Heart right ventricle (tissue), 16 donors: Measurements from ENCODE around the gene L3MBTL1. TPM values are rescaled to one million over a fixed set of nuclear protein-coding genes. Genes with fewer than 3 reads are reported as not detected.
A peak's percentile ranks its signal among the peaks of the same experiment; 100 is the strongest.

Experiments used
- ATAC-seq, 8 donors: fragments of 200-7000 bp; cut with Tn5 transposase; one replicate each; pipeline ENCODE4 v1.9.1; 2020; ENCODE audit warnings: mild to moderate bottlenecking in 8 of 8, moderate library complexity in 8 of 8, moderate number of reproducible peaks in 1 of 8
- DNase-seq, 2 donors: peaks; one replicate each; pipeline ENCODE4 v3.0.0-alpha.2; 2020
- H3K27ac ChIP-seq, 10 donors: fragments of 200-600 bp; sonication (generic) in 2 of 10; one replicate each; pipeline versions ENCODE4 v1.5.0 to v1.8.0; 2020 to 2022; ENCODE audit warnings: mild to moderate bottlenecking in 3 of 10
- H3K27me3 ChIP-seq, 7 donors: fragments of 200-600 bp; one replicate each; pipeline ENCODE4 v1.8.0; 2021 to 2022; ENCODE audit warnings: mild to moderate bottlenecking in 2 of 7
- H3K36me3 ChIP-seq, 9 donors: fragments of 200-600 bp; sonication (generic) in 1 of 9; one replicate each; pipeline versions ENCODE4 v1.5.0 to v1.8.0; 2020 to 2022; ENCODE audit warnings: mild to moderate bottlenecking in 2 of 9
- H3K4me1 ChIP-seq, 9 donors: fragments of 200-600 bp; sonication (generic) in 1 of 9; one replicate each; pipeline versions ENCODE4 v1.5.0 to v1.8.0; 2020 to 2022; ENCODE audit warnings: mild to moderate bottlenecking in 4 of 9
- H3K4me3 ChIP-seq, 10 donors: fragments of 200-600 bp; sonication (generic) in 2 of 10; one replicate each; pipeline versions ENCODE4 v1.5.0 to v1.8.0; 2020 to 2022; ENCODE audit warnings: mild to moderate bottlenecking in 7 of 10, moderate library complexity in 2 of 10
- H3K9me3 ChIP-seq, 11 donors: fragments of 200-600 bp in 10 of 11; sonication (generic) in 2 of 11; one replicate each; pipeline versions ENCODE4 v1.5.0 to v1.8.0; 2013 to 2022; ENCODE audit warnings: mild to moderate bottlenecking in 2 of 11, control low read depth in 1 of 11, moderate library complexity in 1 of 11
- CTCF ChIP-seq, 9 donors: fragments of 200-600 bp; sonication (generic) in 2 of 9; IDR thresholded peaks; one replicate each; pipeline versions ENCODE4 v1.5.0 to v1.8.0; 2021 to 2022; ENCODE audit warnings: antibody characterized with exemption in 9 of 9, mild to moderate bottlenecking in 5 of 9, moderate library complexity in 1 of 9
- WGBS, 2 donors: extraction: QIAGEN DNeasy Blood & Tissue Kit; methylation state at CpG; one replicate each; pipeline ENCODE4 v1.1.7; 2013; ENCODE audit warnings: inconsistent platforms in 1 of 2; 5-methylcytosine and 5-hydroxymethylcytosine counted together
- intact Hi-C, 10 donors: fragments of 100-400 bp; cut with DNase I; formaldehyde crosslinking; loops; one replicate each; pipeline versions ENCODE4 v1.11.1 to v1.14.2; 2022
- polyA plus RNA-seq, 2 donors: library from polyadenylated mRNA; stranded (reverse); fragments of 200-250 nt; gene quantifications; one replicate each; pipeline ENCODE4 v1.2.3, GENCODE V29; 2013
- total RNA-seq, 10 donors: library from RNA; stranded (reverse); fragmentation: NEBNext Ultra II Directional in 3 of 10; extraction: Animal tissue kit (Norgen Biotek cat#: 25700) in 3 of 10; gene quantifications; one replicate each; pipeline versions ENCODE4 v1.2.1 to v1.2.4, GENCODE V29; 2021 to 2023
- donor health status: Arrhythmogenic right ventricular cardiomyopathy.
- donor health status: ischemic (EF 13 %, LVEDD 7.1; RV severe dilation, severe dysfunction).
- donor health status: healthy with polysubstance abuse.
- donor health status: DM: no; HTN: yes; CAD: no.
- donor health status: DM: no; HTN: no; CAD: no.
- donor health status: ischemic (EF 25% LVEDD 6.9; RV normal size, moderate dysfunction).
- donor health status: ischemic (EF 25% LVEDD 5.7; RV mildly dilated, moderate dysfunction).
- donor health status: healthy.
- donor health status: DM: yes; HTN: yes; CAD: no.
- donor health status: Ischemic cardiomyopathy.
- donor health status: ischemic (EF 35%, LVEDD 5.7; RV mildly dilated, moderate dysfunction).
- donor health status: nonischemic (EF 11% LVEDD 7.7; RV severe dilation, severe dysfunction).
- donor health status: DM: yes; HTN: yes; CAD: no.
- donor health status: PGD.
- donor health status: ischemic (EF 29% LVEDD 5.4; RV normal size, mild dysfunction).
- donor health status: nonischemic (EF 23%, LVEDD 6.1; RV moderate dilation, normal function).

The L3MBTL1 gene
- total and polyA plus RNA-seq, 12 donors = 1.2 to 9.0 (median 4.9) TPM

DNA sequence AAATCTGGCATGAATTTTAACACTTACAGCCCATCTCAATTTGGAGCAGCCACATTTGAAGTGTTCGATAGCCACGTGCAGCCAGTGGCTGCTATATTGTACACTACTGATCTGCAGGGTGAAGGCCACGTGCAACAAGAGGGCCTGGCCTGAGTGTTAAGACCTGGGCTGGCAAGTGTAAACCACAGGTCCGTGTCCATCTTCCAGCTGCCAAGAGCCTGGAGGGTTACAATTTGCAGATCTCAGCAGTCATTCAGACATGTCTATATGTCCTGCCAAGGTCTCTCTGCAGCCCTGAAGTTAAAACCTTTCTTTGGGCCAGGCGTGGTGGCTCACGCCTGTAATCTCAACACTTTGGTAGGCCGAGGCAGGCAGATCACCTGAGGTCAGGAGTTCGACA, 65.4 kb downstream of the L3MBTL1 start:
- Histone ChIP-seq H3K27me3 (no peaks in the 10 kb centered on the region), H3K9me3 (no peaks in the 10 kb centered on the region), H3K27ac (no peak overlapping the region), H3K4me1 (no peaks in the 10 kb centered on the region), H3K36me3 (no peaks in the 10 kb centered on the region), H3K4me3 (no peak overlapping the region)
- DNase-seq (no peak), ATAC-seq (no peak)
- intact Hi-C loops = no loop called here
- 93 to 94% methylated on average over 8 of the region's 8 CpGs for WGBS, 2 donors
- TF ChIP-seq CTCF (IDR thresholded peaks at IDR 0.05) = no peak

DNA sequence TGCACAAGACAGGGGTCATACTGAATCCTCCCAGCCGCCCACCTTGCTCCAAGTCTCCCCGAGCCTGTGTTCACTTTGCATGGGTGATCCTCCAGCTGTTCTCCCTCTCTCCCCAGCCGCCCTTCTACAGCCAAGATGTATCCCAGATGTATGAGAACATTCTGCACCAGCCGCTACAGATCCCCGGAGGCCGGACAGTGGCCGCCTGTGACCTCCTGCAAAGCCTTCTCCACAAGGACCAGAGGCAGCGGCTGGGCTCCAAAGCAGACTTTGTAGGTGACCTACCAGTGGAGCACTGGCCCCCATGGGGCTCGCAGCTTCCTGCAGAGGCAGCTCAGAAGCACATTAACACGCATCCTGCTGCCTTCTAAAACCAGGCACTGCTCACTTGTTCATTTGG, 68.6 kb downstream of the L3MBTL1 start:
- H3K27ac ChIP-seq = no peak overlapping the region
- 68 to 73% methylated on average over 10 of the region's 10 CpGs for WGBS, 2 donors
- no peak overlapping the region for H3K4me3 ChIP-seq
- TF ChIP-seq CTCF (IDR thresholded peaks at IDR 0.05) = no peak
- peaks cover 0 to 3% (median 0%) of the 10 kb centered on the region in 9 donors for H3K4me1 ChIP-seq
- H3K27me3 ChIP-seq = no peaks in the 10 kb centered on the region
- no peaks in the 10 kb centered on the region for H3K9me3 ChIP-seq
- DNase-seq (peak; percentile 17 to 64), ATAC-seq (peak in 6 of 8 donors; percentile 21 to 63 (median 56))
- intact Hi-C loops = no loop called here
- no peaks in the 10 kb centered on the region for H3K36me3 ChIP-seq

- WGBS, 2 donors = 53 to 67% methylated on average over 7 of the region's 7 CpGs
- intact Hi-C loops = loop anchor here in 2 of 10 donors (10.0 kb wide), 1 partner anchor 125 kb away; the partner anchor contains the start of gene SRSF6 (in 2 of the 2)
- H3K36me3 ChIP-seq = no peaks in the 10 kb centered on the region
- no peak for TF ChIP-seq CTCF (IDR thresholded peaks at IDR 0.05)
- no peak for DNase-seq
- peaks cover 0 to 16% (median 0%) of the 10 kb centered on the region in 9 donors for H3K4me1 ChIP-seq
- no peaks in the 10 kb centered on the region for H3K9me3 ChIP-seq
- no peaks in the 10 kb centered on the region for H3K27me3 ChIP-seq
- no peak overlapping the region for H3K4me3 ChIP-seq
- no peak for ATAC-seq
- no peak overlapping the region for H3K27ac ChIP-seq
Measured at GRCh38 chr20:43579861-43580793, 72.6 kb downstream of the L3MBTL1 start.

DNA sequence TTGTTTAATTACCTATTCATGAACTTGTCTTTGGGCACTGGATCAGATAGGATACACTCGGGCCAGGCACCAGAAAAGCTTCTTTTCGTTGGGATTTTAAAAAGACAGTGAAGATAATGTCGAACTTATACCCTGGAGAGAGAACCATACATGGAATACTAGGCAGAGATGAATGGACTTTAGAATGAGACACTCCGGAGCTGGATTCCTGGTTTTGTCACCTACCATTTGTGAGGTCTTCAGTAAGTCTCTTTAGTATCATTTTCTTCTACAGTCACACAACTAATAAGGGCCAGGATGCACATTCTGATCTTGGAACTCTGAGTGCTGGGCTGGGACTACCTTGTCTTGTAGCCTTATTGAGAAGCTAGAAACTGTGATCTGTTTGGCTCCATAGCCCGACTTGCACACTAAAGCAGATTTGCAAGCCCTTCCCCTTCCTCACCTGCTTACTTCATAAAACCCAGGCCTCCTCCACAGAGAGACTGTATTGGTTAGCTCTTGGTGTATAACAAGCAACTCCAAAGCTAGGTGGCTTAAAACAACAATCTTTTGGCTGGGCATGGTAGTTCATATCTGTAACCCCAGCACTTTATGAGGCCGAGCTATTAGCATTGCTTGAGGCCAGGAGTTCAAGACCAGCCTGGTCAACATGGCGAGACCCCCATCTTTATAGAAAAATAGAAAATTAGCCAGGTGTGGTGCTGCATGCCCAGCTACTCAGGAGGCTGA, 75.8 kb downstream of the L3MBTL1 start:
- H3K4me1 ChIP-seq = peaks cover 0 to 16% (median 0%) of the 10 kb centered on the region in 9 donors

More for the DNA sequence above, 75.8 kb downstream of the L3MBTL1 start:
- DNase-seq = no peak
- no peak for TF ChIP-seq CTCF (IDR thresholded peaks at IDR 0.05)
- H3K9me3 ChIP-seq = no peaks in the 10 kb centered on the region
- intact Hi-C loops = loop anchor here in 2 of 10 donors (10.0 kb wide), 1 partner anchor 128 kb away; the partner anchor contains the start of gene SRSF6 (in 2 of the 2)
- H3K4me3 ChIP-seq = no peak overlapping the region
- 79 to 83% methylated on average over 7 of the region's 7 CpGs for WGBS, 2 donors
- H3K36me3 ChIP-seq = no peaks in the 10 kb centered on the region
- H3K27ac ChIP-seq = no peak overlapping the region
- ATAC-seq = no peak
- H3K27me3 ChIP-seq = no peaks in the 10 kb centered on the region
